DMS79 (cell line): ENCODE results near the gene PCDH17.

Experiments used
- DNase-seq: peaks from one replicate; lab custom pipeline; 2025; lab: John Stamatoyannopoulos, UW

PCDH17 gene

GRCh38 chr13:57631596-57632275 is at the start of gene PCDH17:
PCDH17 (plus strand) TSS chr13:57631744; CDS start chr13:57632547, 803 bp downstream.
- peak; percentile 40 for DNase-seq

- no peak for DNase-seq
Measured at GRCh38 chr13:57582032-57582431, 49.5 kb upstream of the PCDH17 start.

DNA sequence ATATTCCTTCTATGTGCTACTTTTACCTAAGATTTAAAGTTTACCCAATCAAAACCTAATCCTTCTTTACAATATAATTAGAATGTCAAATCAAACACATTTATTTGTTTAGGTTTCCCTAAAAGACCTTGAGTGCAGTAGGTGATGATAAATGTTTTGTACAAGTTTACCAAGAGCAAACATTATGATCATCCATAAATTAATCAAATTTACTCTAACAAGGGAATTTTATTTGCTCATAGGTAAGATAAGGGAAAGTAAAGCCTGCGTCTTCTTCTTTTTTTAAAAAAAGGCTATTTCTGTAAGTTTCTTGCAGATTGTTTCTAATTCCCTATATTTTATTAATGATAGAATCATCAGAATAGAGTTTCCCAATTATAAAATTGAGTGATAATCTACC is 48.0 kb upstream of the PCDH17 start:
- DNase-seq = no peak

- DNase-seq = no peak
Measured at GRCh38 chr13:57588639-57589038, 42.9 kb upstream of the PCDH17 start.

DNA sequence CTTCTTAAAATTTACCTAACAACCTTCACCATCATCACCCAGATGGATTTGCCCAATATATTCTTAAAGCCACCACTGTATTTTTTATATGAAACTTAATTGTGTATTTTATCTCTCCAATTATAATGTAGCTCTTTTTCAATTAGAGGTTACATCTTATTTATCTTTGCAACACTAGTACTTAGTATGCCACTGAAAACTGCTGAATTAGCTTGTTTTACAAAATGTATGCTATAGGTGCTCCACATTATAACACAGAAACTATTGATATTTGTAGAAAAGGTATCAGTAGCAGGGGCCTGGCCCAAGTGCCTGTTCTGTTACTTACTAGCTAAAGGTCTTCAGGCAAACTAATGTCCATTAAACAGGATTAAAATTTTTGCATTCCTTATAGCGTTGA is 35.8 kb upstream of the PCDH17 start:
- DNase-seq = no peak

DNA sequence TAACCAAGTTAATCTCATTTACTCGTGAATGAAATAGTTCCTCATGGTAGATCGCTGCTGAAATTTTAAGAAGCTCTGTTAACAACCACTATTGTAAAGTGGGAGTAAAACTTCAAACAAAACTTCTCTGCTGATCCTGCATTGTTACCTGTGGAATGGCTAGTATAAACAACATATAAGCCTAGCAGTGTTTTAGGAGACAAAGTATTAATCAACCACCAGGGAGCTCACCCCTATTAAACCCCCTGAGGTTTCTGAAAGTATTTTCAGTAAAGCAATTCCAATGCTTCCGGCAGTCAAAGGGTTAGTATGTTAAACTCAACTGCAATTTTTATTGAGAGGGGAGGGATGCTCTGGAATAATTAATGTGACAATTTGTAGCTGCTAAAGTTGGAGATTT is 30.0 kb upstream of the PCDH17 start:
- no peak for DNase-seq

DNA sequence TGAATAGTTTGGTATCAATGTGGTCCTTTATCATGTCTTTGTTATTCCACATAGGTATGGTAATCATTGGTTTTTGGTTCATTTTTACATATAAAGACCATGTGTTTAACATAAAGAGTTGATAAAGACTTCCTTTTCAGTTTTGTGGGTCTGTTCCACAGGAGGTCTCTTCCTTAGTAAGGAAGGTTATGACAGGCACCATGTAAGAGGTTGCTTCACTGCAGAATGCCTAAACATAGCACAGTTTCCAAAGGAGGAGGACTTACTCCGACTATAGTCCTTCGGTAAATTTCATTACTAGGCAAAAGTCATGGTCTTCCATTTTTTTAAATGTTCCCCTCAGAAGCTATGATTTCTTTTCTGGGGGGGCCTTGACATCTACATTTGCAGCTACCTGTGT is 27.1 kb upstream of the PCDH17 start:
- DNase-seq = no peak

- no peak for DNase-seq
Measured at GRCh38 chr13:57611969-57612368, 19.6 kb upstream of the PCDH17 start.

DNA sequence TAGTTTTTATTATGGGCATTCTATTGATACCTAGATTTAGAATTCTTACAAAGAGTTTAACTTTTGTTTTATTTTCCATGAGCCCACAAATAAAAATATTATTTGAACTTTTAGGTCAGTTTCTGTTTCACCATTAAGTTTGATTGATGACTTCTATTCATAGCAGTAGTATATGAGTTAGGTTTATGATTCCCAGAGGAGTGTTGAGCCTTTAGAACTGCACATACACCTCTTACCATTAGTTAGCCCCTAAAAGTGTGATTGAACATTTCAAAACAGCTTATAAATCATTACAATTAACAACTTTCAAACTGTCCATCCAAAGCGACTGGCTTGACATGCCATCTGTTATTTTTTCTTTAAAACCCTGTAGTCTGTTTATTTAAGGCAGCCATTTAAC is 19.0 kb upstream of the PCDH17 start:
- DNase-seq = no peak

- DNase-seq = no peak
Measured at GRCh38 chr13:57624565-57625435, 6.7 kb upstream of the PCDH17 start.

DNA sequence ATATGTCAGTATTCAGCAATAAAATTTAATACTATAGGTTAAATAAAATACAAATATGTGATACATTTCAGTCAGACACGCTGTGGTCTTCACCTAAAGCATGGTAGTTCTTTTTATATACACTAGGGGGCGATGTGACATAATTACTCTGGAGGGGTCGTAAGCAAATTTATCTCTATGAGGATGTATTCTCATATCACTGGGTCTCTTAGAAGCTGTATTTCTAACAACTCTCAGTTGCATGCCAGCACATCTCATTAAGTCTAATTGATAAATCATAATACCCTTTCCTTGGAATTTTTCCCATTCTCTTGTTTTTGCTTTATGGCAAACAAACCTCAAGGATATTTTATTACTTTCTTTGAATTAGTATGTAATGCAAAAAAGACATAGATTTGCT is 3.9 kb upstream of the PCDH17 start:
- DNase-seq = no peak

DNA sequence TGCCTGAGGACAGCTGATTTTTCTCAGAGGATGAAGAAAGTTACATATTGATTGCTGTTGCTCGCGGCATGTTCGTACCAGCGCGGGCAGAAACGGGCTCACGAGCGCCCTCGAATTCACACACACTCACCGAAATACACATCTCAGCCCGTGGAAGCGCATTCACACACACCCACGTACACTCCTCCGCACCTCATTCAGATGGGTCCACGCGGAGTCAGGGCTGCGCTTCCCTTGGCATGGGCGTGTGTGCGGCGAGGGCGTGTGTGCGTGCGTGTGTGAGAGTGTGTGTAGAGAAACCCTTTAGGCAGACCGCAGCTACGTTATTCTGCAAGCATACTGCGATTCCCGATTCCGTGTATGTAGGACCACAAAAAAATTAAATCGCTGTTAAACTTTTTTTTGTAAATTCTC is 2.1 kb upstream of the PCDH17 start:
- DNase-seq = no peak

GRCh38 chr13:57629821-57630235 is 1.7 kb upstream of the PCDH17 start:
- DNase-seq = peak; percentile 53

DNA sequence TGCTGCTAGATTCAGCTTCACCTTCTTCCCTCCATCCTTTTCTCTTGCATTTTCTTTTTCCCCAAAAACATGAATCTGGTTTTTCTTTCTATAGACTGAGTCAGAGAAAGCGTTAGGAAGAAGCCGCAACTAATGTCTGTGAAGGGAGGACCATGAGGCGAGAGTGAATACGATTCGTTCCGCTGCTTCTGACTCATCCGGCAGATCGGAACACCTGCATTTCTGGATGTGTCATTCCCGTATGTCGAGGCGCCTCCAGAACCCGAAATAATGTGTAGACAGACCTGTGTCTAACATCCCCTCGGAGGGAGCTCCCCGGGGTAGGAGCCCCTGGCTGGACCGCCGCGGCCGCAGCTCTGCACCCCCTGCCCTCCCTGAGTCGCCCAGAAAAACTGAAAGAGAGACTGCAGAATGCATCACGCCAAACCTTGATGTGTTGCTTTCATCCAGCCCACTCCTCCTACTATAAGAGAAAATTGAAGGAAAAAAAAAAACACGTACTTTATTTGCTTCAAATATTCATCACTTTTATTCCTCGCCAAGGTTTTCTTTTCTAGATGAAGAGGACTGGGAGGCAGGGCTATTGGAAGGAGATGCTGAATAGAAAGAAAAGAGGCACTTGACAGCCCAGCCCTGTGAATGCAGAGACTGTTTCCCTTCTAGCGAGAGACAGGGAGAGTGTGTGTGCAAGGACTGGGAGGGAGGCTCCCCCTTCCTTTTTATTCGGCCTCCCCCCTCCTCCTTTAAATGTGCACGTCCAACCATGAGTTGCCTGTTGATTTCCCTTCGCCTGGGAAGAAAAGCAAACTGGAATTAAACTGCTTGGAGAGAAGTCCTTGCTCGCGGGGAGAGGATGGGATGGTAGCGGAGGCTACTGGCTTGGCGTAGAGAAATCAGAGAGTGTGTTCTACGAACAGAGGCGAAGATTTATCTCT is 616 bp upstream of the PCDH17 start:
- no peak for DNase-seq

- no peak for DNase-seq
Measured at GRCh38 chr13:57632276-57633140, 964 bp downstream of the PCDH17 start.

DNA sequence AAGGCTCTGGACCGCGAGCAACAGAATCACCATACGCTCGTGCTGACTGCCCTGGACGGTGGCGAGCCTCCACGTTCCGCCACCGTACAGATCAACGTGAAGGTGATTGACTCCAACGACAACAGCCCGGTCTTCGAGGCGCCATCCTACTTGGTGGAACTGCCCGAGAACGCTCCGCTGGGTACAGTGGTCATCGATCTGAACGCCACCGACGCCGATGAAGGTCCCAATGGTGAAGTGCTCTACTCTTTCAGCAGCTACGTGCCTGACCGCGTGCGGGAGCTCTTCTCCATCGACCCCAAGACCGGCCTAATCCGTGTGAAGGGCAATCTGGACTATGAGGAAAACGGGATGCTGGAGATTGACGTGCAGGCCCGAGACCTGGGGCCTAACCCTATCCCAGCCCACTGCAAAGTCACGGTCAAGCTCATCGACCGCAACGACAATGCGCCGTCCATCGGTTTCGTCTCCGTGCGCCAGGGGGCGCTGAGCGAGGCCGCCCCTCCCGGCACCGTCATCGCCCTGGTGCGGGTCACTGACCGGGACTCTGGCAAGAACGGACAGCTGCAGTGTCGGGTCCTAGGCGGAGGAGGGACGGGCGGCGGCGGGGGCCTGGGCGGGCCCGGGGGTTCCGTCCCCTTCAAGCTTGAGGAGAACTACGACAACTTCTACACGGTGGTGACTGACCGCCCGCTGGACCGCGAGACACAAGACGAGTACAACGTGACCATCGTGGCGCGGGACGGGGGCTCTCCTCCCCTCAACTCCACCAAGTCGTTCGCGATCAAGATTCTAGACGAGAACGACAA is 1.8 kb downstream of the PCDH17 start:
- DNase-seq = no peak

DNA sequence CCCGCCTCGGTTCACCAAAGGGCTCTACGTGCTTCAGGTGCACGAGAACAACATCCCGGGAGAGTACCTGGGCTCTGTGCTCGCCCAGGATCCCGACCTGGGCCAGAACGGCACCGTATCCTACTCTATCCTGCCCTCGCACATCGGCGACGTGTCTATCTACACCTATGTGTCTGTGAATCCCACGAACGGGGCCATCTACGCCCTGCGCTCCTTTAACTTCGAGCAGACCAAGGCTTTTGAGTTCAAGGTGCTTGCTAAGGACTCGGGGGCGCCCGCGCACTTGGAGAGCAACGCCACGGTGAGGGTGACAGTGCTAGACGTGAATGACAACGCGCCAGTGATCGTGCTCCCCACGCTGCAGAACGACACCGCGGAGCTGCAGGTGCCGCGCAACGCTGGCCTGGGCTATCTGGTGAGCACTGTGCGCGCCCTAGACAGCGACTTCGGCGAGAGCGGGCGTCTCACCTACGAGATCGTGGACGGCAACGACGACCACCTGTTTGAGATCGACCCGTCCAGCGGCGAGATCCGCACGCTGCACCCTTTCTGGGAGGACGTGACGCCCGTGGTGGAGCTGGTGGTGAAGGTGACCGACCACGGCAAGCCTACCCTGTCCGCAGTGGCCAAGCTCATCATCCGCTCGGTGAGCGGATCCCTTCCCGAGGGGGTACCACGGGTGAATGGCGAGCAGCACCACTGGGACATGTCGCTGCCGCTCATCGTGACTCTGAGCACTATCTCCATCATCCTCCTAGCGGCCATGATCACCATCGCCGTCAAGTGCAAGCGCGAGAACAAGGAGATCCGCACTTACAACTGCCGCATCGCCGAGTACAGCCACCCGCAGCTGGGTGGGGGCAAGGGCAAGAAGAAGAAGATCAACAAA is 2.6 kb downstream of the PCDH17 start:
- DNase-seq = no peak

DNA sequence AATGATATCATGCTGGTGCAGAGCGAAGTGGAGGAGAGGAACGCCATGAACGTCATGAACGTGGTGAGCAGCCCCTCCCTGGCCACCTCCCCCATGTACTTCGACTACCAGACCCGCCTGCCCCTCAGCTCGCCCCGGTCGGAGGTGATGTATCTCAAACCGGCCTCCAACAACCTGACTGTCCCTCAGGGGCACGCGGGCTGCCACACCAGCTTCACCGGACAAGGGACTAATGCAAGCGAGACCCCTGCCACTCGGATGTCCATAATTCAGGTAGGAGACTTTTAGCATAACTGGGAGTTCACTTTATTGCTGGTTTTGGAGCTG is 3.3 kb downstream of the PCDH17 start:
- no peak for DNase-seq

- DNase-seq = no peak
Measured at GRCh38 chr13:57635541-57636085, 4.1 kb downstream of the PCDH17 start.
